ELF-1 (cell line): ENCODE measurements around the gene MPP2.
"Not testable (repeated sequence)": the region's sequence is repeated elsewhere in the genome, so short reads cannot be mapped to it uniquely, and the experiment has no call there.

Source experiments
- DNase-seq: peaks from one replicate; pipeline ENCODE4 v3.0.0-alpha.2; 2016; ENCODE audit warnings: low read depth, low spot score

The MPP2 gene

DNA sequence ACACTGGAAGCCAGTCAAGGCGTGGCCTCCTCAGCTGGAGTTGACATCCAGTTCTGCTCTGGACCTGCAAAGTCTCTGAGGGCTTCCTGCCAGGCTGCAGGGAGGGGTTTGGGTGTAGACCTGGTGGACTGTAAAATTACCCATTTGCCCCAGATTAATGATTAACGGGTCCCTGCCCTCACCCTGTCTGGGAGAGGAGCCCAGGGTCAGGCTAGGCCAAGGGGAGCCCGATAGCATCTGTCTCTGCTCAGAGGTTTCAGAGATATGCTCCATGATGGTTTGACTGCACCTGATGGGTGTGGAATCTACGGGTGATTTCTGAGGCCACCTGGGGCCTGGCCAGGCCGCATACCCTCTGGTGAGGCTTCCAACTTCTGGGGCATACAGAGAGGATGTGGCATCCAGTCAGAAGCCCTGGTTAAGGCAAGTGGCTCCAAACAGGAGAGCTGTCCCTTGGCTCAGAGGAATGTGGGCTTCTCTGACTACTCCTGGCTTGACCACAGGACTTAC is 23.8 kb upstream of the MPP2 start:
- DNase-seq = no peak

DNA sequence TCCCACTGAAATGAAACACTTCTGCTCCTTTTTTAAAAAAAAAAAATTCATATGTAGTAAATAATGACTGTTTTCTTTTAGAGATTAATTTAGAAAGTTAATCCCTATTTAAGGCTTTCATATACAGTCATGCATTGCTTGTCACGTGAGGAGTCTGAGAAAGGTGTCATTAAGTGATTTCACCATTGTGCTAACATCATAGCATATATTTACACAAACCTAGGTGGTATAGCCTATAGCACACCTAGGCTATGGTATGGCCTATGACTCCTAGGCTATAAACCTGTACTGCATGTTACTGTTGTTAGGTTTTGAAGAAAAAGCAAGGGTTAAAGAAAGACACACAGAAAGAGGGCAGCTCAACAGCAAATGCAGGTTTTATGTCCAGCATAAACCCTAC is 21.3 kb upstream of the MPP2 start:
- DNase-seq = no peak

DNA sequence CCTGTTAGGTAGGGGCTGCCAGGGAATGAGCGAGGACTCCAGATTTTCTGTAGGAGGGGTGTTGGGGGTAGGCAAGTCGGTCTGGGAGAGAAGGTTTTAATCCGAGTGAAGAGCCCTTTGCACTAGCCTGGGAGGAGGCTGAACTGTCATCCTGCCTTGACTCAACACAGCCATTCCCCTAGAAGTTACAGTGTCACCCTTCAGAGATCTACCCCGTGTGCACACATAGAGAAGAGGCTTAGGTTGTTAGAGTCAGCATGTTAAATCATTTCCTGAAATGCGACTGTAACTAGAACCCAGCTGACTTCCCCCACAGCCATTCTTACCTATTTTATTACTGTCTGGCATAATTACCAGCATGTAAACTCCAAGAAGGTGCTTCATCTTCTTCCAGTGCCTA is 20.6 kb upstream of the MPP2 start:
- DNase-seq = not testable (repeated sequence)

DNA sequence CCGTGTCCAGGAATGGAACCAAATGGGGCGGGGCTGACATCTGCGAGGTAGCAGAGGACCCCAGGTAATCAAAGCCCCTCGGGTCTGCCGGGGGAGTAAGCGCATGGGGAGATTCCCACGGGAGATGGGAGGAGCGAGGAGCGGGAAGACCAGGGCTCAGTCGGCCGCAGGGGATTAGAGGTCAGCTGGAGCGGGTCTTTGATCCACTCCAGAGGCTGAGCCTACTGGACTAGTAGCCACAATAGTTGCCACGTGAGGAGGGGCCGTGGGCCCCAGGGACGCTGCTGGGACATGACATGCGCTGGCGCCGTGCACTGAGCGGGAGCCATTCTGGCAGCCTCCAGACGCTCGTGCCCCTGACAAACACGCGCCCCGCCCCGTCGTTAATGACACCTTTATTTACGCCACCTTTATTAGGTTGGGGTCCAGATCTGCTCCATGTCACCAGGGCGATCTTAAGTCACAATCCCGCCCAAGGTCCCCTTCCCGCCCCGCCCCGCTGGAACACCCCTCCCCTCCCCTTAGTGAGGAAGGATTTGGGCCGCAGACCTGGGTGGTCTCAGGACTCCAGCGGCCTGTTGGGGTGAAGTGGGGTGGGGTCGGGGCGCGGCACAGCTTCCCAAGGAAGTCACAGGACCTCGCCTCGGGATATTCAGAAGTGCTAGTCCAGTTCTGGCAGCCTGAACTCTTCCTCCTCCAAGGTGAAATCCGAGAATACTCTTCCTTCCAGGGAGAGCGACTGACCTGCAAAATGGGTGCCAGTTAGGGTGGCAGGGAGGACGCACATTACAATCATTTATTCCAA is 19.9 kb upstream of the MPP2 start:
- no peak for DNase-seq

DNA sequence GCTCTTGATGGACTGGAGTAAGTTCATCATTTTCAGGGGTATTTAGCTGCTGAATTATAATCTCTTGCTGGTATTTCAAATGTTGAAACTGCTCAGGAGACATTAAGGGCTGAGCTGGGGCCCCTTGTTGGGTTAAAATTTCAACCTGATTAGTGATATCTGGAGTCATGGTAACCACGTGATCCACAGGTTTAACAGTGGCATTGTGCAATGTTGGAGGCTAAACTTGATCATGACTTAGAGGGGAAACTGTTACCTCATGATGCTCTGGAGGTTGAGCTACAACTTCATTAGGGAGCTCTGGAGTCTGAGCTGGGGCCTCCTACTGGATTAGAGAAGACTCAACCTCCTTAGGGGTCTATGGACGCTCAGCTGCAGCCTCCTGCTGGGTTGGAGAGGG is 17.2 kb upstream of the MPP2 start:
- no peak for DNase-seq

DNA sequence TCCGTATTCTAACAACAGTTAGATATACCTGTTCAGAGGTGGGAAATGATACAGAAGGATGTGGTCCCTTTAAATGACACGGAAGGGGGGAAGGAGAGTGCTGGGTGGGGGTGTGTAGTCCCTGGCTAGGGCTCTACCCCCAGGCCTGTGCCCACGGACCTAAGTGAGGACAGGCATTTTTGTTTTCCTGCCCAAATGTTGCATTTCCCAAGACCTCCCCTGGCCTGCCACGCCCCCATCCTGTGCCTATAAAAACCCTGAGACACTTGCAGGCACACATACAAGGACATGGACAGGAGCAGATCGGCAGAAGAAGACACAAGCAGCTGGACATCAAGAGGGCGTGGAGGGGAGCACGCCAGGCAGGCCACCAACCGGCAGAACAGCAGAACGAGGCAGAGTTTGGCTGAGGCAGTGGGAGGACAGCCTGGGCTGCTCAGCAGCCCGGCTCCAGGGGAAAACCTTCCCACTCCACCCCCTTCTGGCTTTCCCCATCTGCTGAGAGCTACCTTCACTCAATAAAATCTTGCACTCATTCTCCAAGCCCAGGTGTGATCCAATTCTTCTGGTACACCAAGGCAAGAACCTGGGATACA is 13.3 kb upstream of the MPP2 start:
- DNase-seq = no peak

DNA sequence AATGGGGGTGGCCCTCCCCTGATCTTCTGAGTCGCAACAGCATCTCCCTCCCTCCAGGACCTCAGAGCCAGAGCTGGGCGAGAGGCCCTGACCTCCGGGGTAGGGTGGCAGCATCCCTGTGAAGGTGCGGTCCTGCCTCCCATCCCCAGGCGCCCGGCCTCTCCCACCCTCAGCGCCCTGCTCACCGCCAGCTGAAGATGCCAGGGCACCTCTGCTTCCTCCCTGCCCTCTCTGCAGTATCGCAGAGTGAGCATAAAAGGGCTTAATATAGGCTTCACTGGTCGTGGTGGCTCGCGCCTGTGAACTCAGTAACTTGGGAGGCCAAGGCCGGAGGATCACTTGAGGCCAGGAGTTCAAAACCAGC is 10.7 kb upstream of the MPP2 start:
- no peak for DNase-seq

DNA sequence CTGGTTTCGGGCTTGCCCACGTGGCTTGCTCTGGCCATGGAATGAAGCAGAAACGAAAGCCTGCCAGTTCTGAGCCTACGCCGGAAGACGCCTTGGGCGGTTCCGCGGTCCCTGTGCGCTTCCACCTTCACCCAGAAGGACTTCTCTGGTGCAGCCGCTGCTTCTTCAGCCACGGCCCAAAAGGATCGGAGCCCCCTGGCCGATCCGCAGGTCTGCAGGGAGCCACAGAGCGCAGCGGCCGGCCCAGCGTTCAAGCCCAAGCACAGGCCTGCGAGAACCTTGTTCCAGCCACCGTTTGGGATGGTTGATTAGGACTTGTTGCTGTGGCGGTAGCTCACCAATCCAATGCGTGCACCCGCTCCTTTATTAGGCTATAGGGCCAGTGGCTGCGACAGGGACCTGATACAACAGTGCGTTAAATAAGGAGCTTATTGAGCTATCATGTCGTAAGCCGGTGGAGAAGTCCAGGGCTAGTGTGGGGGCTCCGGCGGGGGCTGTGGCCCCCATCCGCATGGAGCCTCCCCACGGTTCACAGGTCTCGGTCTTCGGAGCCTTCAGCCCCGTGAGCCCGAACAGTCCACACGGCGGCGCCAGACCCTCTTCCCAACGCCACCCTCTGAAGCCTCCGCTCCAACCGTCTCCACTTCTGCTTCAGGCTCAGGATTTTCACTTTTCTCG is 10.2 kb upstream of the MPP2 start:
- DNase-seq = peak; percentile 83

DNA sequence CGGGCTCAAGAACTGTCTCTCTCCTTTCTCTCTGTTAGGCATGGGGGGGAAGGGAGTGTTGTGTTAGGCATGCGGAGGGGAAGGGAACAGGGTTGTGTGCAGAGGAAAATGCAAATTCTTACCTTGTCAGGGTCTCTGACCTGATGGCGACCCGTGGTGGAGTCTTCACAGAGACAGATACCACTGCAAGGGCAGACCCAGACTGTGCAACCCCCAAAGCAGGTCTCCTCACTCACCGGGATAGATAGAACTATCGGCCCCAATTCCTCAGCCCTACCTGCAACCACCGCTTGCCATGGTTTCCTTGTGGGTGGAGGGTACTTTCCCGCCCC is 9.6 kb upstream of the MPP2 start:
- no peak for DNase-seq

DNA sequence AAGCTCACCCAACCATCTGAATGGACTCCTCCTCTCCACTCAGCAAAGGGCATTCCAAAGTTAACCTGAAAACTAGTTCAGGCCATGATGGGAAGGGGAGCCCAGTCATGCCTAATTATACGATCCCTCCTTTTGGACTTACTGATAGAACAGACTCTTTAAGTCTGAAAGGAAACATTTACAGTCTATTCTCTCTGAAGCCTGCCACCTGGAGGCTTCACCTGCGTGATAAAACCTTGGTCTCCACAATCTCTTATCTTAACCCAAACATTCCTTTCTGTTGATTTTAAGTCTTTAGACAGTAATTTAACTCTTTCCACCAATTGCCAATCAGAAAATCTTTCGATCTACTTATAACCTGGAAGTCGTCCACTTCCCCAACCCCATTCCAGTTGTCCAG is 9.0 kb upstream of the MPP2 start:
- DNase-seq = no peak

DNA sequence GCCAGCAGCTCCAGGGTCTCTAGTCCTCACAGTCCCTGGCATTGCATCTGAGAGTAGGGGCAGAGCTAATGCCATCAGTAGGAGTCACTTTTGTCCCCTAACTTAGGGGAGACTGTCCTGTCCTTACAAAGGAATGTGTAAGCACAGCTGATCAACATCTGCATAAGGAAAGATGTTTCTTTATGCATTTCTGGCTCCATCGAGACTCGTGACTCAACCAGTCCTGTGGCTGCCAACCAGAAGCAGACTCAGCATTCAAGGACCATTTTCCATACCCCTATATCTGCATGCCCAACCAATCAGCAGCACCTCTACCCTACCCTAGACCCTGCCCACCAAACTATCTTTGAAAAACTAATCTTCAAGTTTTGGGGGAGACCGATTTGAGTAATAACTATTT is 8.2 kb upstream of the MPP2 start:
- no peak for DNase-seq

DNA sequence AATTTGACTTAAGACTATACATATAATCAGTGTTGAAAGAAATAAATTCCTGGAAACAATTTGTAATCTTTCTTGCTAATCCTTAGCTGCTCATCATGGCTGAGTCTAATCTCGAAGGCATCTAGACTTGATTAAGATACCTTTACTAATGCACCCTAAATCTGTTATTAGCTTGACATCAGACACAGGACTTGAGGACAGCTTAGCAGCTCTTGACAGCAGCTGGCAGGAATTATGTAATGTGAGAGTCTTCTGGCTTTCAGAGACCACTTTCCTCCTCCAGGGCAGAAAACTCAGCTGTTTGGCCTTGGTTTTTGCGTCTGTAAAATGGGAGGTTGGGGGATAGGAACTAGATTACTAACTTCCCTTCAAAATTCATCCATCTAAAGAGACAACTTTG is 7.1 kb upstream of the MPP2 start:
- no peak for DNase-seq

DNA sequence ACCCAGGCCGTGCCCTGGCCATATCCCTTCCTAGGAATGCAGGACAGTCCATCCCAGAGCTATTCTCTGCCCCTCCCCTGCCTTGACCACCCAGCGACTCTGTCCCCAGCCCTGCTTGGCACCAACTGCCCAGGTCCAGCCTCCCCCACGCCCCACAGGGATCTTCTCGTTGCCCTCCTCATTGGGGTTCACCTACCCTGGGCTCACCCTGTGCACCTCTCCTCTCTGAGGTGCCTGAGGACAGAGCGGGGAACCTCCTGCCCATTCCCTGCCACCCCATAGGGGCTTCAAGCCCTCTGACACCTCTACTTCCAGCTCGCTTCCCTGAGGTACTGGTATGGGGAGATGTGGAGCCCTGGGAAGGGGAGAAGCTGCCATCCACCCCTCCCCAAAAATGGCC is 6.2 kb upstream of the MPP2 start:
- DNase-seq = no peak

DNA sequence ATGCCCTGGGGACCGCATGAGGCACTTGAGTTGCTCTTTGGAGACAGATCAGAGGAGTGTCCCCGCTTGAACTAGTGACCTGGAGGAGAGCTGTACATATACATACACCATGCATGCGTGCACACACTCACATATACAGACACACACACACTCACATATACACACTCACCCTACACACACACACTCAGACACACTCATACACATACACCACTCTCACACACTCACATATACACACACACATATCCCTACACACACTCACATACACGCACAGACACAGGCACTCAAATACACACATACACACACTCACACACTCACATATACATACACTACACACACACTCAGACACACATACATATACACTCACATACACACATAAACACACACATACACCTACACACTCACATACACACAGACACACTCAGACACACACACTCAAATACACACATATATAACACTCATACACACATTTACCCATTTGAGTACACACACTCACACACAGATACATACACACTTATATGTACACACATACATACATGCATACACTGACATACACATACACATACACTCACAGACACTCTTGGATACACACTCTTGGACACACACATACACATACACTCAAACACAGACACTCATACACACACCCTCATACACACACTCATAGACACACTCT is 5.4 kb upstream of the MPP2 start:
- no peak for DNase-seq

DNA sequence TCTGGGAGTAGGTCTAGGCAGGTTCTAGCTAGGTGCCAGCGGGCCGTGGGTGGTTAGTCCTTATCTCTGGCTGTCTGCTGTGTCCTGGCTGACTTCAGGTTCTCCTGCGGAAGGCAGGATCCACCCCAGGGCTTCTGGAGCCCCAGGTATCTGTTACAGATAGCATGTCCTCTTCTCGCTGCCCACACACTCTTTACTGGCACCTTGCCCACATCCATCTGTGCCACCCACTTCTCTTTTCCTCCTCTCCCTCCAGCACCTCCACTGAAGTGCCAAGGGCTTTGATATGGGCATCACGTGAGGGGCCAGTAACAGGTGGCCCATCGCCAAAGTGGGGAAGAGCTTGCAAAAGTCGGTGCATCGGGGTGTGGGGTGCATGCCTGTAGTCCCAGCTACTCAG is 4.6 kb upstream of the MPP2 start:
- no peak for DNase-seq

DNA sequence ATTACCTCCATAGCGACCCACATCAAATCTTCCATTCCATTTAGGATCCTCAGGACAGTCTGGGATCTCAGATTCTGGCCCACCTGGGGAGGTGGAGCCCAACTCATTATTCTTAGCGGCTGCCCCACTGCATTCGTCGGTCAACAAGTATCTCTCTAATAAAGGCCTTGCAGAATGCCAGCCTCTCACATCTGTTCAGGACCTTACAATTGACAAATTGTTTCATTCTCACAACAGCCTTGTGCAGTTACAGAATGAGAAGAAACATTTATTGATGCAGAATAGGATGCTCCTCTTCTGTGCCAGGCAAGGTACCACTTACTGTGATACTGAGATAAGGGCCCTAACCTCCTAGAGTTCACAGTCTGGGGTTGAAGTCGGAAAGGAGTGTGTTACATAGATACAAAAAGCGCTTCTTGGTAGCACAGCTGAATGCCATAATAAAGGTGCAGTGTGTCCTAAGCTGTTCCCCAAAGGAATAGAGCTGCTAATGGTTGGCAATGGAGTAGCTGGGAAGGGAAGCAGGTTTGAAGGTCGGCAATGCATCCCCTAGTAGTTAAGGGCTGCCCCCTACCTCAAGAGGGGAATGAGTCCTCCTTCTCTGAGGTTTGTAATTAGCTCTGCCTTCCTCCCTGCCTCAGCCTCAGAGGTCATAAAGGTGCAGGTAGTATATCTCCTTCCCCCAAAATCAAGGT is 2.3 kb upstream of the MPP2 start:
- no peak for DNase-seq

DNA sequence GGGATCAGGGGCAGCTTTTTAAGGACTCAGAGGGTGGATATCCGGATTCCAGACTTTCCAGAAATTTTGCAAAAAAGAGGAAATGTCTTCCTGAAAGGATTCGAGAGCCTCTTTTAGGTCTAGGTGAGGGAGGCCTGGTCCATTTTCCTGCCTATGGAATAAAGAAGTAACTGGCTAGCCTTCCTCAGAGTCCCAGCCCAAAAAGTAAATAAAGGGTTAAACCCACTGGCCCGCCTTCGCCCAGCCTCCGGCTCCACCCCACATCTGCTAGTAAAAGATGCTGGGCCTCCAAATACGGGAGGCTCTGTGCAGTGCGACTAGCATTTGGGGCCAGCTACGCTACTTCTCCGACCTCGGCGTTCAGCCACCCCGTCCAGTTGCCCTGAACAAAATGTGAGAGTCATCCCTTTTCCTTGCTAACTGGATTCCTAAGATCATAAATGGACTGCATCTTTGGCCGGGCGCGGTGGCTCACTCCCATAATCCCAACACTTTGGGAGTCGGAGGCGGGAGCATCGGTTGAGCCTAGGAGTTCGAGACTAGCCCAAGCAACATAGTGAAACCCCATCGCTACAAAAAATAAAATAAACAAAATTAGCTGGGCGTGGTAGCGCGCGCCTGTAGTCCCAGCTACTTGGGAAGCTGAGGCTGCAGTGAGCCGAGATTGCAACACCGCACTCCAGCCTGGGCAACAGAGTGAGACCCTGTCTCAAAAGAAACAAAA is 824 bp upstream of the MPP2 start:
- DNase-seq = peak; percentile 85

DNA sequence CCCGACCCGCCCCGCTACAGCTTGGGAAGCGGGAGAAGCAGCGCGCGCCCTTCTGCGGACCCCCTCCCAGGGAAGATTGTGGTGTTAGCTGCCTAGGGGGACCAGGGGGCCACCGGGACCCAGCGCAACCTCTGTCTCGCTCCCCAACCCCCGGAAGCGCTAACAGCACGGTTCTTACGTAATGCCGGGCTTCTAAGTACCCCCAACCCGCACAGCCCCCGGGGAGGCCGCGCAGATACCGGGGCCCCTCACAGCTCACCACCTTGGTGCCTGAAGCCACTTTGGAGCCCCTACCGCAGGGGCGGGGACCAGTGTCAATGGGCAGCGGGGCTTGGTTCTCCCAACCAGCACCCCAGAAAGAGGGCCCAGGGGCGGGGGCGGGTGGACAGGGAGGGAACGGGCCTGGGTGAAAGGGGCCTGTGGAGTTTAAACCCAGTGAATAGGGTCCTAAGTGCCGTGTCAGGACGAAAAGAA is 348 bp downstream of the MPP2 start:
- peak; percentile 53 for DNase-seq

DNA sequence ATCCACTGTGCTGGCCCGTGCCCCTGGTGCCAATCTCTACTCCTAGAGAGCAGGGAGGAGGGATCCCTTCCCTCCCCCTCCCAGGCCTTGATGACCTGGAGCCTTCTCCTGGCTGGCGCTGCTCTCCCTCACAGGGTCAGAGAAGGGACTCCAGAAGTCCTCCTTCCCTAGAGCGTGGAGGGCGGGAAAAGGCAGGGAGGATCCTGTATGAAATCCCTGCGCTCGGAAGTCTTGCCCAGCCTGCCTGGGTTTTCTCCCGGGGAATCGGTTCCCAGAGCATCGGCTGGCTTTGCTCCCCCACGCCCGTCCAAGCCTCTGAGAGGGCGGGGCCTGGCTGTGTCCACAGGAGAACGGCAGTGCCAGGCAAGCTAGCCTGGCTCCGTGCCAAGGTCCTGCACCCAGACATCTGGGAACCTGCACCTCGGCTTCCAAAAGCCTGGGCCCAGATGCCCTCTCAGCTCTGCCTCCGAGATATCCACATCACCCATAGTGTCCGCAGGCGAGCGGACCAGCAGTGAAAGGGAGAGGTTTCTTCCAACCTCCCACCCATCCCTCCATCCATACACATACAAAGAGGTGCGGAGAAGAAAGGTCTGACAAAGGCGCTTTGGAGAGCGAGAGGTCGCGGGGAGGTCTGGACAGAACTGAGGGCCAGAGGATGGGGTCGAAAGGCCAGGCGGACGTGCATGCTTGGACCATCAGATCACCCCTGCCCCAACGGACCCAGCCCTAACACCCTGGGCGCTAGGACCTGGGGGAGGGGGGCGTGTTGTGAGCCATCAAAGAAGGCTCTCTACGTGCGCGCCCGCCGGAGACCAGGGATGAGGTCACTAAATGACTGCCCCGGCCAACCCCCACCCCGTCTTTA is 1.1 kb downstream of the MPP2 start:
- peak; percentile 87 for DNase-seq

DNA sequence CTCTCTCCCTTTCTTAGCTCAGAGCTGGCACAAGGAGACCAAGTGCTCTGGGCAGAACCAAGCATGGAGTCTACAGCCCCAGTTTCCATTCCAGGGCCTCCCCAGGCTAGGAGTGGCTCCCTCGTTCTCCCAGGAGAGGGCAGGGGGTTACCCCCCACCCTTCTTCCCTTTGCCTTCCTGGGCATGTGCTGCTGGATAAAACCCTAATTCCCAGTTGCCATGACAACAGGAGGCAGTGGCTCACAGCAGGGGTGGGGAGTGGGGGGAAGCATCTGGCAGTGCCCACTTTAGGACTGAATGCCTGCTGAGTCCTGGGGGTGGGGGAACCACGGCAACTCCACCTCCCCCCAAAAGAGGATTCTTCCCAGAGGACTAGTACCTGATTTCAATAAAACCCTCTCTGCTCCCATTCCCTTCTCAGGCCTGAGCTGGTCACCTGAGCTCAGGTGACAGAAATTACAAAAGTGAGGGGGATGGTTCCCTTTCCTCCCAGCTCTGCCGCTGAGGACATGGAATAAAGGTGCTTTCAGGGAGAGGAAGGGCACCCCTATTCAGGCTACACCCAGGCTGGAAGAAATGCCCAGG is 1.8 kb downstream of the MPP2 start:
- DNase-seq = no peak
